ENCODE measurements around the gene PANK4. TPM values are rescaled to one million over a fixed set of nuclear protein-coding genes. Genes with fewer than 3 reads are reported as not detected.

The PANK4 gene
- polyA plus RNA-seq, 1 donor, result 27.5 TPM

DNA sequence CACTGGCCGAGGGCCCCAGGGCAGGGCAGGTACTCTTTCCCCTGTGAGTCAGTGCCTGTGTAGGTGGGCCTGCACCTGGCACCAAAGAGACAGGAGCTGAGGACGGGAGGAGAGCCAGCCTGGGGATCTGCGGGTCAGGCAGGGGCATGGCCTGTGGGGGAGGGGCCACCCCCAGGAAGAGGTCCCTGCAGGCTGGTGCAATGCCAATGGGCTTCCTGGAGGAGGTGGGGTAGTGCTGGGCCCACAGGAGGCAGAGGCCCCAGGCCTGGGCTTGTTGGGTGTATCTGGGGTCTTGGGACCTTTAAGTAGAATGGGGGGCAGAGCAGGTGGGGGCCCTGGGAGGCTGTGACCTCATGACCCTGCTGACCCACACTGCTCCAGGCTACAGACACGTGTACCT, 27.1 kb downstream of the PANK4 start:
- no peak for DNase-seq

- DNase-seq, result no peak
Observed at GRCh38 chr1:2498648-2499047, 27.7 kb downstream of the PANK4 start.

- no peak for DNase-seq
Observed at GRCh38 chr1:2497891-2498290, 28.5 kb downstream of the PANK4 start.

GRCh38 chr1:2496746-2497145, 29.6 kb downstream of the PANK4 start:
- DNase-seq, result no peak

GRCh38 chr1:2496087-2496622, 30.2 kb downstream of the PANK4 start:
- DNase-seq, result no peak

DNA sequence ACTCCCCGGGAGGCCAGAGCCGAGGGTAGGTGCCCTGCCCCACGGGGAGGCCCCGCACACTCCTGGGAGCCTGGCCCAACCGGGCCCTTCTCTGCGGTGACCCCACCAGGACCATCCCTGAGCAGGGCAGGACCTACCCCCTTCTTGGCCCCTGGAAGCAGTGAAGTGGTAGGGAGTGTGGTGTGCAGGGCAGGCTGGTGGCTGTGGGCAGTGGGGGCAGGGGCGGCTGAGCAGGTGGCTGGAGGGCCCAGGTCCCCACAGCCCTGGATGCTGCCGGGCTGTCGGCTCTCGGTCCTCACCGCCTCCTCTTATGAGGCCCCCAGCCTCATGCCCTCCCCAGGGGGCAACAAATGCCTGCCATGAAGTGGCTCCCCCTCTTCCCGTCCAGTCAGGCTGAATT, 30.9 kb downstream of the PANK4 start:
- DNase-seq, result no peak

DNA sequence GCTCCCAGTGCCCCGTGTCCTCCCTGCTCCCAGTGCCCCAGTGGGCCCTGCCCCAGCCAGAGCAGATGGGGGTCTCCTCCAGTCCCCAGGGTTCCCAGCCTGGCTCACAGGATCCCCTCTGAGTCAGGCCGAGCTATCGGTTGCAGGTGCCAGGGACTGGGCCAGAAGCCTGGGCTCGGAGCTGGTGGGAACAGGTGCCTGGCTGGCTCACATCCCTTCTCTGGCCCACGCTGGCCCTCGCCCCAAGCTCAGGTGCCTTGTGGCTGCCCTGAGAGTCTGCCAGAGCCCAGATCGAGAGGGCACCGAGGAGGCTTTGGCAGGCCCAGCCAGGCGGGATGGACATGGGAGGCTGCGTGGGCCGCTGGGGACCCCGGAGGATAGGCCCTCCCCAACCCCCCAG, 31.4 kb downstream of the PANK4 start:
- DNase-seq, result no peak

- no peak for DNase-seq
Observed at GRCh38 chr1:2494323-2494693, 32.1 kb downstream of the PANK4 start.

DNA sequence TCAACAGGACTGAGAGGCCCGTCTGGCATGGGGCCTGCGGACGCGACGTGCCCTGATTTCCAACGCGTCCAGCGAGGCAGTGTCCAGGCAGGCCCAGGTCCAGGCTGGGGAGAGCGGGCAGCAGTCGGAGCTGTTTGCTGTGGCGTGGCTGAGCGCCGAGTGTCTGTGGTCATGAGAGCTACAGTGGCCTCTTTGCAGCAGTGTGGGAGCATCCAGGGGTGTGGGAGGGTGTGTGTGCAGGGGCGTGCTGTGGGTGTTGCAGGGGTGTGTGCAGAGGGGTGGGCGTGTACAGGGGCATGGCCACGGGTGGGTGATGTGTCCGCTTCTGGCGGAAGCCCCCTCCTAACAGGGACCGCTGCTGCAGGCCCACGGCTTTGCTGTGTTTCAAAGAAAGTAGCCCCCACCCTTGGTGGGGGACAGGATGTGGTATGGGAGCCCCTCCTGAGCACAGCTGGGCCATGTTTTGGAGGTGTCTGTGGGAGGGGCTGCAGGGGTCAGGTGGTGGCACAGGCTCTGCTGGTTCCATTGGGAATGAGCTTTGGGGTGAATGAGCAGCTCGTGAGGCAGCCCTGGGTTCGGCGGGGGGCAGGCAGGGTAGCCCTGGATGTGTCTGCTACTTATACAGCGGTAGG, 32.6 kb downstream of the PANK4 start:
- no peak for DNase-seq

GRCh38 chr1:2493218-2493617, 33.2 kb downstream of the PANK4 start:
- DNase-seq, result no peak

GRCh38 chr1:2492091-2492490, 34.3 kb downstream of the PANK4 start:
- no peak for DNase-seq

GRCh38 chr1:2489615-2490014, 36.8 kb downstream of the PANK4 start:
- DNase-seq, result no peak

DNA sequence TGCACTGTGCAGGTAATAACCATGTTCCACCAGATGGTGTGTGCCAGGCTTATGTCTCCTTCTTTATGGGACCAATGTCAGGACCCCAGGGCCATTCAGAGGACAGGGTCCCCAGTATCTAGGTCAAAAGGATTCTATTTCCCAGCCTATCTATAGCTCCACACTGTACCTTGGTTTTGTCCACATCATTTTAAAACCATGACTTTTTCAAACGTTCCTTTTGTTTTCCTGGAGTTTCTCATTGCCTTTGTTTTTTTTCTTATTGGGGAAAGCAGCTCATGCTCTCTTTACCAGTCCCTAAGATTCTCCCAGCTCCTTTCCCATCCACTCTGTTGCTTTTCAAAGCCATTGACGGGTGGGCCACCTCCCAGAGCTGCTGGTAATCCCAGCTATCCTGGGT, 37.7 kb downstream of the PANK4 start:
- DNase-seq, result no peak

DNA sequence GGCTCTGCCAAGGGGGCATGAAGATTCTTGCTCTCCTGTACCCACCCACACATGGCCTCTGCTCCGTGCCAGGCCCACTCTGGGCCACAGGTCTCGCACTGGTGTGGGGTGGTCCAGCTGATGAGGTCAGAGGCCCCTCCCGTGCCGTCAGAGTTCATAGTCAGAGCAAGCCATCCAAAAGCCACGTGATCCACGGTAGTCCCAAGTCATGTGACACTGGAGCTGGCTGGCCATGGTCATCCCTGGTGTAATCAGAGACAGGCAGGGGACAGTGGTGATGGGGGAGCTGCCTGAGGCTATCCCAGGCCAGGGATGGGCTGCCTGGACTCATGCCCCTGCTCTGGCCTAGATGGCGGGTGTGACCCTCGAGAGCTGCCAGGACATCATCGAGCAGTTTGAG, 39.8 kb downstream of the PANK4 start:
- DNase-seq, result no peak

DNA sequence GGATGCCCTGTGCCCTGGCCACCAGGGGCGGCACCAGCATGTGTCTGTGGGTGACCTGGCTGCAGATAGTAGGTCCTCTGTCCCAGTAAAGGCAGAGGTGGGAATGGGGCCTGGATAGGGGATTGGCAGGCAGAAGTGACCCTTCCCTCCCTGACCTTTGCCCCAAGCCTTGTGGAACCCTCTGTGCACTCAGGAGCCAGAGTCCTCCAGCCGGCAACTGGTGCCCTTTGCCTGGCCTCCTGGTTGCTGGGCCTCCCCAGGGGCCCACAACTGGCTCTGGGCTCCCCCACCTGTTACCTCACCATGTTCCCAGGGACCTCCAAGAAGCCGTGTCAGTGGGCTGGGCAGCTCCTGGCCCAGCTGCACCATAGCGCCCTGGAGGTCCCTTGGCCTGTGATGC, 40.4 kb downstream of the PANK4 start:
- no peak for DNase-seq

GRCh38 chr1:2483970-2484369, 42.4 kb downstream of the PANK4 start:
- DNase-seq, result no peak

DNA sequence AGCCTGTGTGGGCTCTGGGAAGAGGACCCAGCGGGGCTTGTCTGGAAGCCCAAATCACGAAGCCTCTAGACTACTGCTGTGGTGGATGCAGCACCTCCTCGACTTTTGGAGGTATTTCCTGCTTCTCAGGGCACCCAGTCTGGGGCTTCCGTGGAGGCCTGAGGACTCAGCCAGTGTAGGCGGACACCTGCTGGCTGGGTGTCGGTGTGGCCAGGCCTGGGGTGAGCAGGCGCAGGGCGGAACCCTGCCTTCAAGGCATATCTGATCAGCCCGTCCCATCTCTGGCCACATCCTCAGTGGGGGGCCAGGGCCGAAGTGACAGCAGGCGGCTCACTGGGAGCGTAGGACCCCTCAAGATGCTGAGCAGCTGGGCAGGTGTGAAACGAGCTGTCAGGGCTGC, 43.4 kb downstream of the PANK4 start:
- DNase-seq, result no peak

DNA sequence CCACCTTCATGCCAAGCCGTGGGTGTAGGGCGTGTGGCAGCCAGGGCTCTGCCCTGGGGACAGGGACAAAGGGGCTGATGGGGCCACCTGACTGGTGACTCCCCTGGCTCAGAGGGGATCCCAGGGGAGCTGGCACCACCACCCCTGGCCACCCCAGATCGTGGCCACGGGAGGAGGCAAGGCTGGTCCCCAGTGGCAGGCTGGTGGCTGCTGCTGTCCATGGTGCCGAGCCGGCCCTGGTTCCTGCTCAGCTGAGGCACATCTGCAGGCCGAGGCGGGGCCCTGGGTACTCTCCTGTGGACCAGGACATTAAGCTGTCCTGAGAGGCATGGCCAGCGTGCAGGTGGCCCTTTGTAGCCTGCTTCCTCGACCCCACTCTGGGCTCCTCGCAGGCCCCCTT, 43.8 kb downstream of the PANK4 start:
- no peak for DNase-seq

- no peak for DNase-seq
Observed at GRCh38 chr1:2481885-2482284, 44.5 kb downstream of the PANK4 start.

- peak; percentile 60 for DNase-seq
Observed at GRCh38 chr1:2480986-2481364, 45.4 kb downstream of the PANK4 start.

GRCh38 chr1:2480236-2480985, 46.0 kb downstream of the PANK4 start:
- DNase-seq, result no peak

DNA sequence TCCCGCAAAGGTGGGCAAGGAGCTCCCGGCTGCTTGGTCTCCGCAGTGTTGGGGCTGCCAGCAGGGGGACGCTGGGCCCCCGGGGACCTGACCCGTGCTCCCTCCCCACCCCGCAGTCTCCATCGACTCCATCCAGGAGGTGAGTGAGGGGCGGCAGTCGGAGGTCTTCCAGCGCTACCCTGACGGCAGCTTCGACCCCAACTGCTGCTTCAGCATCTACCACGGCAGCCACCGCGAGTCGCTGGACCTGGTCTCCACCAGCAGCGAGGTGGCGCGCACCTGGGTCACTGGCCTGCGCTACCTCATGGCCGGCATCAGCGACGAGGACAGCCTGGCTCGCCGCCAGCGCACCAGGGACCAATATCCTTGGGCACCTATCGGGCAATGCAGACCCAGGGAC, 46.8 kb downstream of the PANK4 start:
- no peak for DNase-seq

DNA sequence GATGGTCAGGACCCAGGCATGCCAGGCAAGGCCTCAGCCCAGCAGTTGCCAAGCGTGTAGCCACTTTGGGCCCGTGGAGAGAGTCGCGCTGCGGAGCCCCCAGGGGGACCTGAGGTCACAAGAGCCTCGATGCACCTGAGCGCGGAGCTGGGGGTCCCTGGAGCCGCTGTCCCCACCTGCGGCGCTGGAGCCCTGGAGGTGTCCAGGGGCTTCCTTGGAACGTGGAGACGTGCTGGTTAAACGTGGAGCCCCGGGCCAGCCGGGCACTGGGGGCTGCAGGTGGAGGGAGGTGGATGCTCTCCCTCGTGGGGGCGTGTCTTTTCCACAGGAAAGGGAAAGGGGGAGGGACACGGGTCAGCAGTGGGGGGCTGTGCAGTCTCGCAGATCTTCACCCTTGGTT, 47.2 kb downstream of the PANK4 start:
- DNase-seq, result no peak

All from left kidney (tissue), 2 donors.